Activated CD4-positive, alpha-beta T cell treated with anti-CD3 and anti-CD28 coated beads, Interleukin-2, amount 50 U/mL, for 48 hours (primary cell): Measurements from ENCODE around the gene TMEM174.
"Not testable (repeated sequence)": the region's sequence is repeated elsewhere in the genome, so short reads cannot be mapped to it uniquely, and the experiment has no call there.

ENCODE experiments used
- DNase-seq, 2 experiments: peaks; one replicate each; pipeline ENCODE4 v3.0.0-alpha.2; 2020

TMEM174 gene

GRCh38 chr5:73197637-73198257 lies 24.8 kb downstream of the TMEM174 start:
- no peak for DNase-seq

GRCh38 chr5:73198833-73199592 lies 26.0 kb downstream of the TMEM174 start:
- DNase-seq, result no peak

GRCh38 chr5:73199671-73200070 lies 26.7 kb downstream of the TMEM174 start:
- no peak for DNase-seq

- DNase-seq, result peak; percentile 79 to 84
Measured at GRCh38 chr5:73201547-73202513, 28.8 kb downstream of the TMEM174 start.

GRCh38 chr5:73204332-73204731 lies 31.3 kb downstream of the TMEM174 start:
- DNase-seq, result no peak

- DNase-seq, result no peak
Measured at GRCh38 chr5:73204733-73205132, 31.7 kb downstream of the TMEM174 start.

GRCh38 chr5:73205305-73205704 lies 32.3 kb downstream of the TMEM174 start:
- no peak for DNase-seq

GRCh38 chr5:73207239-73207638 lies 34.2 kb downstream of the TMEM174 start:
- not testable (repeated sequence) for DNase-seq

GRCh38 chr5:73209075-73209474 lies 36.1 kb downstream of the TMEM174 start:
- DNase-seq, result not testable (repeated sequence)

GRCh38 chr5:73212693-73213092 lies 39.7 kb downstream of the TMEM174 start:
- DNase-seq, result not testable (repeated sequence)

GRCh38 chr5:73213566-73213998 lies 40.6 kb downstream of the TMEM174 start:
- peak; percentile 48 to 63 for DNase-seq

- no peak for DNase-seq
Measured at GRCh38 chr5:73214306-73214705, 41.3 kb downstream of the TMEM174 start.

GRCh38 chr5:73214996-73215395 lies 42.0 kb downstream of the TMEM174 start:
- no peak for DNase-seq

- DNase-seq, result no peak
Measured at GRCh38 chr5:73215531-73215890, 42.5 kb downstream of the TMEM174 start.

- peak; percentile 70 to 76 for DNase-seq
Measured at GRCh38 chr5:73215891-73216610, 43.1 kb downstream of the TMEM174 start.

- DNase-seq, result no peak
Measured at GRCh38 chr5:73218552-73219171, 45.7 kb downstream of the TMEM174 start.

GRCh38 chr5:73219336-73219735 lies 46.3 kb downstream of the TMEM174 start:
- DNase-seq, result not testable (repeated sequence)

GRCh38 chr5:73221161-73221560 lies 48.2 kb downstream of the TMEM174 start:
- no peak for DNase-seq

GRCh38 chr5:73221726-73222125 lies 48.7 kb downstream of the TMEM174 start:
- no peak for DNase-seq

GRCh38 chr5:73222173-73222572 lies 49.2 kb downstream of the TMEM174 start:
- no peak for DNase-seq
